ENCODE results near the gene TTL. TPM values are rescaled to one million over a fixed set of nuclear protein-coding genes. Genes with fewer than 3 reads are reported as not detected.
"Not testable (repeated sequence)": the region's sequence is repeated elsewhere in the genome, so short reads cannot be mapped to it uniquely, and the experiment has no call there.

TTL gene
- total RNA-seq, 4 donors from 2014 or later = 14.8 to 25.5 (median 21.2) TPM

DNA sequence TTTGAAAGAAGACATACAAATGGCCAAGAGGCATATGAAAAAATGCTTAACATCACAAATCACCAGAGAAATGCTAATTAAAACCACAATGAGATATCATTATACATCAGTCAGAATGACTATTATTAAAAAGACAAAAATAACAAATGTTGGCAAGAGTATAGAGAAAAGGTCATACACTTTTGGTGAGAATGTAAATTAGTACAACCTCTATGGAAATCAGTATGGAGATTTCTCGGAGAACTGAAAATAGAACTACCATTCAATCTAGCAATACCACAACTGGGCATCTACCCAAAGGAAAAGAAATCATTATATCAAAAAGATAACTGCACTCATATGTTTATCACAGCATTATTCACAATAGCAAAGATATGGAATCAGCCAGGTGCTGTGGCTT, 37.7 kb upstream of the TTL start:
- intact Hi-C loops (cut with DNase I; ENCODE audit: low total_unique reads); H3K4me3 ChIP-seq (ENCODE audit: low read depth, poor library complexity, severe bottlenecking); DNase-seq (ENCODE audit: low spot score in 2 of 2): not testable (repeated sequence)
- no CpG with 5 or more reads among the region's 1 CpG for WGBS, 2 donors

DNA sequence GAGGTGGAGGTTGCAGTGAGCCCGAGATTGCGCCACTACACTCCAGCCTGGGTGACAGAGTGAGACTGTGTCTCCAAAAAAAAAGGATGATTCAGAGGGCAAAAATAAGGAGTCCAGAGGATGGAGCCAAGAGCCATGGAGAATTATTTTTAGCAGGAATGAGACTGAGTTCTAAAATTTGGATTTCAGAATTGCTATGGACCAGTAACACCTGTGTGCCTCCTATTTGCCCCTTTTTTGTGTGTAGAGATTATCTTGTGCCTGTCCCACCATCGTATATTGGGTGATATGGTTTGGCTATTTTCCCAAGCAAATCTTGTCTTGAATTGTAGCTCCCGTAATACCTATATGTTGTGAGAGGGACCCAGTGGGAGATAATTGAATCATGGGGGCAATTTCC, 32.1 kb upstream of the TTL start:
- 91 to 95% methylated on average over 4 of the region's 4 CpGs for WGBS, 2 donors
- no peak overlapping the region for H3K4me3 ChIP-seq (ENCODE audit: low read depth, poor library complexity, severe bottlenecking)
- intact Hi-C loops (cut with DNase I; ENCODE audit: low total_unique reads) = no loop called here
- TF ChIP-seq, protein P1, sequence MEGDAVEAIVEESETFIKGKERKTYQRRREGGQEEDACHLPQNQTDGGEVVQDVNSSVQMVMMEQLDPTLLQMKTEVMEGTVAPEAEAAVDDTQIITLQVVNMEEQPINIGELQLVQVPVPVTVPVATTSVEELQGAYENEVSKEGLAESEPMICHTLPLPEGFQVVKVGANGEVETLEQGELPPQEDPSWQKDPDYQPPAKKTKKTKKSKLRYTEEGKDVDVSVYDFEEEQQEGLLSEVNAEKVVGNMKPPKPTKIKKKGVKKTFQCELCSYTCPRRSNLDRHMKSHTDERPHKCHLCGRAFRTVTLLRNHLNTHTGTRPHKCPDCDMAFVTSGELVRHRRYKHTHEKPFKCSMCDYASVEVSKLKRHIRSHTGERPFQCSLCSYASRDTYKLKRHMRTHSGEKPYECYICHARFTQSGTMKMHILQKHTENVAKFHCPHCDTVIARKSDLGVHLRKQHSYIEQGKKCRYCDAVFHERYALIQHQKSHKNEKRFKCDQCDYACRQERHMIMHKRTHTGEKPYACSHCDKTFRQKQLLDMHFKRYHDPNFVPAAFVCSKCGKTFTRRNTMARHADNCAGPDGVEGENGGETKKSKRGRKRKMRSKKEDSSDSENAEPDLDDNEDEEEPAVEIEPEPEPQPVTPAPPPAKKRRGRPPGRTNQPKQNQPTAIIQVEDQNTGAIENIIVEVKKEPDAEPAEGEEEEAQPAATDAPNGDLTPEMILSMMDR (IDR thresholded peaks at IDR 0.05) = no peak
- TF ChIP-seq POLR2A (IDR thresholded peaks at IDR 0.05) = no peak
- no peak for DNase-seq (ENCODE audit: low spot score in 2 of 2)

DNA sequence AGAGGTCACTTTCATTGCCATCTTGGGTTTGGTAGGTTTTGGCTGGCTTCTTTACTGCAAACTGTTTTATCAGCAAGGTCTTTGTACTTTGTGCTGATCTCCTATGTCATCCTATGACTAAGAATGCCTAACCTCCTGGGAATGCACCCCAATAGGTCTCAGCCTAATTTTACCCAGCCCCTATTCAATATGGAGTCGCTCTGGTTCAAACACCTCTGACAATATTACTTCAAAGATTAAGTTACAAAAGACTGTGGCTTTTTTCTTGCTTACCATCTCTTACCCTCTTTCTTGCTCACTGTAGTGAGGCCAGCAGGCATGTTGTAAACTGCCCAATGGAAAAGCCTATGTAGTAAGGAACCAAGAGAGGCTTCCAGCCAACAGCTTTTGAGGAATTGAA, 30.6 kb upstream of the TTL start:
- no peak for TF ChIP-seq POLR2A (IDR thresholded peaks at IDR 0.05)
- TF ChIP-seq, protein P1 (IDR thresholded peaks at IDR 0.05) = no peak
- intact Hi-C loops (cut with DNase I; ENCODE audit: low total_unique reads) = no loop called here

DNA sequence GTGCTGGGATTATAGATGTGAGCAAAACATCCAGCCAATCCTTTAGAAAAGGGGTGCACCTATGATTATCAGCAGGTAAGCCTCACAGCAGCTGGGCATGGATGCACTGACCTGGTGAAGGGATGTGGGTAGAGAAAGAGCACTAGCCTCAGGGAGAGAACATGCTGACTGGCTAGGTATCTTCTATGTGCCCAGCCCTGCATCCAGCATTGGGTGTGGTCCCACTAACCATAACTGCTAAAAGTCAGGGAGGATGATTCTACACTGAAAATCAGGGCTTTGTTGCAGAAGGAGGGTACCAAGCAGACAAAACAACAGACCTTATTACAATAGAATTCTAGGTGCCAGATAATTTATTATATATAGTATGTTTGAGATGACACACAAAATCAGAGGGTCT, 27.4 kb upstream of the TTL start:
- intact Hi-C loops (cut with DNase I; ENCODE audit: low total_unique reads) = no loop called here
- TF ChIP-seq POLR2A (IDR thresholded peaks at IDR 0.05) = no peak
- TF ChIP-seq, protein P1 (IDR thresholded peaks at IDR 0.05) = no peak
- no peak overlapping the region for H3K4me3 ChIP-seq (ENCODE audit: low read depth, poor library complexity, severe bottlenecking)
- DNase-seq (ENCODE audit: low spot score in 2 of 2) = no peak

More for the DNA sequence above, 30.6 kb upstream of the TTL start:
- H3K4me3 ChIP-seq (ENCODE audit: low read depth, poor library complexity, severe bottlenecking) = no peak overlapping the region
- 92 to 94% methylated on average over 1 of the region's 1 CpG for WGBS, 2 donors
- no peak for DNase-seq (ENCODE audit: low spot score in 2 of 2)

DNA sequence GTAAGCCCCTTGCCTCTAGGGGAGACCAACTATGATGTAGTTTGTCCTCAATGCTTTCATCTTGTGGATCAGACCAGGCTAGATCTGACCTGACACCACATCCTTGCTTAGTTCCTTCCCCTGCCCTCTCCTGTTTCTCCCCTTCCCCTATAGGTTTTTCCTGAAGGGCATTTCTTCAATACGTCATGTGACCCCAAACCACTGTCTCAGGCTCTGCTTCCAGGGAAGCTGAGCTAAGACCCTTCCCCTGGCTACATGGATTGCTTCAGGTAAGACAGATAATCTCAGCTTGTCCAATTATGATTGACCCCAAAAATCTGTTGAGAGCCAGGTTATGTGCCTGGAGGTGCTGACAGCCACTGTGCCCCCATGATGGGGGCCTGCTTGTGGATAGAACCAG, 22.6 kb upstream of the TTL start:
- 100% methylated on average over 1 of the region's 1 CpG for WGBS, 2 donors
- TF ChIP-seq, protein P1 (IDR thresholded peaks at IDR 0.05) = no peak
- TF ChIP-seq POLR2A (IDR thresholded peaks at IDR 0.05) = no peak
- intact Hi-C loops (cut with DNase I; ENCODE audit: low total_unique reads) = no loop called here
- H3K4me3 ChIP-seq (ENCODE audit: low read depth, poor library complexity, severe bottlenecking) = no peak overlapping the region
- no peak for DNase-seq (ENCODE audit: low spot score in 2 of 2)

DNA sequence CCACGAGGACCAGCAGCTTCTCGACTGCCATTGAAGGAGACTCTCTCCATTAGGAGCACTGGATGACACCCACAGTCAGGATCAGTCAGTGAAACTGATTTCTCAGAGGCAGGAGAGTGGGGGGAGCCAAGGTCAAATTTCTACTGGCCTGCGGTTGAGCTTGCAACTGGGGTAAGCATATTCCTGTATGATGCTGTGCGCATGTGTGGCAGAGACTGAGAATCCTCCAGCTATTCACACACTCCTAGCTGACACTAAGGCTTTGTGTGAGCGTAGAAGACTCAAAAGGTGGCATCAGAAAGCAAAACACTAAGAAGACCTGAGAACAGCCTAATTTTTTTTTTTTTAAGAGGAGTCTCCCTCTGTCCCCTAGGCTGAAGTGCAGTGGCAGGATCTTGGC, 19.8 kb upstream of the TTL start:
- TF ChIP-seq, protein P1 (IDR thresholded peaks at IDR 0.05) = no peak
- no peak for TF ChIP-seq POLR2A (IDR thresholded peaks at IDR 0.05)
- intact Hi-C loops (cut with DNase I; ENCODE audit: low total_unique reads) = loop anchor here (10.0 kb wide), 1 partner anchor 53 kb away; no protein-coding TSS in a partner anchor
- DNase-seq (ENCODE audit: low spot score in 2 of 2) = no peak
- WGBS, 2 donors = 75 to 77% methylated on average over 5 of the region's 5 CpGs
- no peak overlapping the region for H3K4me3 ChIP-seq (ENCODE audit: low read depth, poor library complexity, severe bottlenecking)
